DND-41 (cell line): ENCODE data around the gene DDX39B.

Experiments
- ATAC-seq: fragments of 200-7000 bp; cut with Tn5 transposase; 3 replicates; pipeline ENCODE4 v1.9.1; 2021; ENCODE audit warnings: low read depth; ENCODE audit not compliant: insufficient read depth
- DNase-seq: peaks from one replicate; pipeline ENCODE4 v3.0.0-alpha.2; 2020
- H2AFZ ChIP-seq: 2 replicates; pipeline ENCODE4 v1.6.0; 2012; ENCODE audit warnings: low read depth, low read length
- H3K27ac ChIP-seq: 2 replicates; pipeline ENCODE4 v1.5.1; 2012; ENCODE audit warnings: low read length, inconsistent platforms
- H3K27me3 ChIP-seq: fragments of 200-600 bp; sonication (generic); 2 replicates; pipeline ENCODE4 v1.6.0; 2012; ENCODE audit warnings: low read length, mild to moderate bottlenecking, inconsistent platforms; ENCODE audit not compliant: insufficient read depth, poor library complexity
- H3K36me3 ChIP-seq: 2 replicates; pipeline ENCODE4 v1.5.1; 2012; ENCODE audit warnings: low read length, inconsistent platforms; ENCODE audit not compliant: insufficient read depth
- H3K4me1 ChIP-seq: 2 replicates; pipeline ENCODE4 v1.5.1; 2012; ENCODE audit warnings: mild to moderate bottlenecking, low read length; ENCODE audit not compliant: insufficient read depth
- H3K4me2 ChIP-seq: 2 replicates; pipeline ENCODE4 v1.6.0; 2012; ENCODE audit warnings: mild to moderate bottlenecking, moderate library complexity, low read length, inconsistent platforms; ENCODE audit not compliant: insufficient read depth
- H3K4me3 ChIP-seq, 2 experiments: fragments of 200-600 bp in 1 of 2; shearing (Covaris generic) in 1 of 2; 2 replicates each; pipeline ENCODE4 v1.5.1; 2012 to 2016; ENCODE audit warnings: inconsistent platforms in 2 of 2, low read length in 2 of 2, mild to moderate bottlenecking in 2 of 2, low read depth in 1 of 2, moderate library complexity in 1 of 2
- H3K79me2 ChIP-seq: 2 replicates; pipeline ENCODE4 v1.6.0; 2012; ENCODE audit warnings: low read length, inconsistent platforms; ENCODE audit not compliant: insufficient read depth
- H3K9ac ChIP-seq: 2 replicates; pipeline ENCODE4 v1.6.0; 2012; ENCODE audit warnings: low read depth, mild to moderate bottlenecking, inconsistent platforms, low read length, moderate library complexity
- H3K9me3 ChIP-seq: 2 replicates; pipeline ENCODE4 v1.5.1; 2012; ENCODE audit warnings: low read length, moderate library complexity, mild to moderate bottlenecking, inconsistent platforms; ENCODE audit not compliant: insufficient read depth, severe bottlenecking
- H4K20me1 ChIP-seq: 2 replicates; pipeline ENCODE4 v1.6.0; 2012; ENCODE audit warnings: low read length; ENCODE audit not compliant: insufficient read depth
- CTCF ChIP-seq: IDR thresholded peaks from 2 replicates; pipeline ENCODE4 v1.5.1; 2012; ENCODE audit warnings: borderline replicate concordance, low read length, moderate library complexity, mild to moderate bottlenecking; ENCODE audit not compliant: poor library complexity, severe bottlenecking; ENCODE audit errors: extremely low read depth
- EZH2 ChIP-seq: IDR thresholded peaks from 3 replicates; pipeline ENCODE4 v1.6.1; 2012; ENCODE audit warnings: borderline replicate concordance, low read depth, mild to moderate bottlenecking, moderate library complexity, low read length, inconsistent platforms; ENCODE audit not compliant: severe bottlenecking

DDX39B gene

GRCh38 chr6:31544676-31545075 is 2.9 kb upstream of the DDX39B start:
- H3K4me1 ChIP-seq: peaks cover 63% of the 10 kb centered on the region
- no peak overlapping the region for H2AFZ ChIP-seq
- no peaks in the 10 kb centered on the region for H3K9me3 ChIP-seq
- ATAC-seq (no peak), DNase-seq (no peak)
- peaks cover 14% of the 10 kb centered on the region for H4K20me1 ChIP-seq
- peaks cover 33% of the 10 kb centered on the region for H3K36me3 ChIP-seq
- H3K27ac ChIP-seq: no peak overlapping the region
- H3K9ac ChIP-seq: no peak overlapping the region
- peaks cover 69% of the 10 kb centered on the region for H3K79me2 ChIP-seq
- no peak overlapping the region for H3K4me2 ChIP-seq
- TF ChIP-seq CTCF: no peak
- TF ChIP-seq EZH2: no peak
- H3K4me3 ChIP-seq: no peak overlapping the region
- no peaks in the 10 kb centered on the region for H3K27me3 ChIP-seq

- TF ChIP-seq CTCF (no peak), EZH2 (no peak)
- ATAC-seq (no peak), DNase-seq (no peak)
- Histone ChIP-seq H3K4me3 (no peak overlapping the region), H3K36me3 (peaks cover 33% of the 10 kb centered on the region), H2AFZ (no peak overlapping the region), H3K4me2 (peak overlapping the region; percentile 69), H3K9me3 (no peaks in the 10 kb centered on the region), H3K9ac (peak overlapping the region; percentile 87; the same call in 1 of the 2 replicates), H3K4me1 (peaks cover 63% of the 10 kb centered on the region), H3K27ac (no peak overlapping the region), H3K79me2 (peaks cover 69% of the 10 kb centered on the region), H3K27me3 (no peaks in the 10 kb centered on the region), H4K20me1 (peaks cover 24% of the 10 kb centered on the region)
These were observed 1.8 kb upstream of the DDX39B start for GRCh38 chr6:31543639-31544038.

- Histone ChIP-seq H3K4me2 (peak overlapping the region; percentile 91), H2AFZ (peak overlapping the region; percentile 52), H3K4me1 (peaks cover 60% of the 10 kb centered on the region), H3K4me3 (peak overlapping the region; percentile 72 to 80), H3K27ac (peak overlapping the region; percentile 98), H4K20me1 (peaks cover 46% of the 10 kb centered on the region), H3K79me2 (peaks cover 80% of the 10 kb centered on the region), H3K9ac (peak overlapping the region; percentile 87), H3K27me3 (no peaks in the 10 kb centered on the region), H3K9me3 (no peaks in the 10 kb centered on the region), H3K36me3 (peaks cover 53% of the 10 kb centered on the region)
- ATAC-seq (peak; percentile 22), DNase-seq (peak; percentile 65)
- TF ChIP-seq EZH2 (no peak), CTCF (no peak)
These were observed 645 bp downstream of the DDX39B start for GRCh38 chr6:31541059-31541657.

GRCh38 chr6:31540640-31541039 is 1.2 kb downstream of the DDX39B start:
- Histone ChIP-seq H3K27me3 (no peaks in the 10 kb centered on the region), H3K36me3 (peaks cover 58% of the 10 kb centered on the region), H3K4me2 (peak overlapping the region; percentile 91), H3K4me1 (peaks cover 55% of the 10 kb centered on the region), H3K9ac (peak overlapping the region; percentile 87), H3K27ac (peak overlapping the region; percentile 98), H3K4me3 (peak overlapping the region; percentile 72 to 80), H3K79me2 (peaks cover 80% of the 10 kb centered on the region), H2AFZ (no peak overlapping the region), H3K9me3 (no peaks in the 10 kb centered on the region), H4K20me1 (peaks cover 52% of the 10 kb centered on the region)
- no peak for DNase-seq
- no peak for TF ChIP-seq EZH2
- ATAC-seq: no peak
